ENCODE results near the gene EIF4B.

The EIF4B gene

GRCh38 chr12:53074283-53074998 lies 68.2 kb downstream of the EIF4B start:
- DNase-seq, result no peak

- DNase-seq, result no peak
Observed at GRCh38 chr12:53074999-53075370, 68.7 kb downstream of the EIF4B start.

- no peak for DNase-seq
Observed at GRCh38 chr12:53076461-53076860, 70.2 kb downstream of the EIF4B start.

GRCh38 chr12:53077030-53077429 lies 70.8 kb downstream of the EIF4B start:
- DNase-seq, result no peak

- DNase-seq, result peak; percentile 46
Observed at GRCh38 chr12:53078425-53079225, 72.4 kb downstream of the EIF4B start.

- peak; percentile 96 for DNase-seq
Observed at GRCh38 chr12:53079226-53080117, 73.2 kb downstream of the EIF4B start, which contains the start of gene SPRYD3. SPRYD3 (minus strand) TSS chr12:53079390; CDS start chr12:53079333, 57 bp downstream.

- no peak for DNase-seq
Observed at GRCh38 chr12:53082637-53083175, 76.5 kb downstream of the EIF4B start.

- DNase-seq, result no peak
Observed at GRCh38 chr12:53086361-53086760, 80.1 kb downstream of the EIF4B start.

GRCh38 chr12:53090105-53090504 lies 83.8 kb downstream of the EIF4B start:
- no peak for DNase-seq

- no peak for DNase-seq
Observed at GRCh38 chr12:53090554-53090953, 84.3 kb downstream of the EIF4B start.

- no peak for DNase-seq
Observed at GRCh38 chr12:53091756-53092155, 85.5 kb downstream of the EIF4B start.

Data from CD4-positive, alpha-beta T cell treated with Interleukin-4 for 4 hours (primary cell).